ENCODE data around the gene ADARB1.

- TF ChIP-seq CTCF (conservative IDR thresholded peaks at IDR 0.05; ENCODE audit: low read length) (no peak), EZH2phosphoT487 (IDR thresholded peaks at IDR 0.05; ENCODE audit: borderline replicate concordance, low read depth, low read length) (no peak)
Measured at GRCh38 chr21:45130324-45130774, 56.0 kb downstream of the ADARB1 start.

All from OCI-LY7 (cell line).